PC-9 (cell line): Measurements from ENCODE around the gene SERPINE1. TPM values are rescaled to one million over a fixed set of nuclear protein-coding genes. Genes with fewer than 3 reads are reported as not detected.
A peak's percentile ranks its signal among the peaks of the same experiment; 100 is the strongest.

Experiments used
- BruUV-seq: library from RNA; stranded (reverse); fragments of 400-500 nt; replicated peaks from 2 replicates; lab custom pipeline; 2021; lab: Mats Ljungman, UMichigan
- CTCF ChIA-PET: fragments of 300-600 bp; sonication (Branson Sonifier 250); formaldehyde crosslinking; loops from one replicate; lab custom pipeline; 2022; ENCODE audit warnings: antibody characterized with exemption; lab: Charles Lee
- POLR2A ChIA-PET: fragments of 300-600 bp; sonication (Branson Sonifier 250); formaldehyde crosslinking; loops from one replicate; lab custom pipeline; 2022; ENCODE audit warnings: antibody characterized with exemption; ENCODE audit not compliant: unreplicated experiment; lab: Charles Lee
- DNase-seq, 2 experiments: peaks; one replicate each; pipeline versions ENCODE4 v3.0.0 to v3.0.0-alpha.2; 2015 to 2022; ENCODE audit warnings: mixed read lengths in 1 of 2
- H2AFZ ChIP-seq: fragments of 200-600 bp; sonication (generic); 2 replicates; pipeline ENCODE4 v1.8.1; 2017; ENCODE audit warnings: antibody characterized with exemption
- H3F3A ChIP-seq: fragments of 200-600 bp; sonication (generic); 2 replicates; pipeline ENCODE4 v1.8.1; 2017; ENCODE audit warnings: antibody characterized with exemption, mild to moderate bottlenecking, low read depth; ENCODE audit not compliant: insufficient read depth
- H3K27ac ChIP-seq: fragments of 200-600 bp; sonication (generic); 2 replicates; pipeline ENCODE4 v1.6.1; 2016; ENCODE audit warnings: mixed run types
- H3K27me3 ChIP-seq: fragments of 200-600 bp; sonication (generic); 2 replicates; pipeline ENCODE4 v1.6.1; 2016; ENCODE audit warnings: low read depth, mixed run types; ENCODE audit not compliant: insufficient read depth
- H3K36me3 ChIP-seq: fragments of 200-600 bp; sonication (generic); 2 replicates; pipeline ENCODE4 v1.6.1; 2016; ENCODE audit warnings: low read depth, mixed run types
- H3K4me1 ChIP-seq: fragments of 200-600 bp; sonication (generic); replicated peaks from 2 replicates; pipeline ENCODE4 v1.6.1; 2016; ENCODE audit warnings: mixed run types; ENCODE audit not compliant: insufficient read depth
- H3K4me2 ChIP-seq: fragments of 200-600 bp; sonication (generic); 2 replicates; pipeline ENCODE4 v1.6.1; 2017; ENCODE audit warnings: mixed run types
- H3K4me3 ChIP-seq: fragments of 200-600 bp; sonication (generic); 2 replicates; pipeline ENCODE4 v1.6.1; 2016; ENCODE audit warnings: mixed run types
- H3K79me2 ChIP-seq: fragments of 200-600 bp; sonication (generic); 2 replicates; pipeline ENCODE4 v1.6.1; 2017; ENCODE audit warnings: low read depth, mixed run types
- H3K9me2 ChIP-seq: fragments of 200-600 bp; sonication (generic); 2 replicates; pipeline ENCODE4 v1.8.1; 2017; ENCODE audit warnings: mild to moderate bottlenecking; ENCODE audit not compliant: insufficient read depth
- H3K9me3 ChIP-seq: fragments of 200-600 bp; sonication (generic); 2 replicates; pipeline ENCODE4 v1.8.1; 2016; ENCODE audit warnings: low read depth; ENCODE audit not compliant: insufficient read depth
- H4K20me1 ChIP-seq: fragments of 200-600 bp; sonication (generic); 2 replicates; pipeline ENCODE4 v1.8.1; 2017; ENCODE audit not compliant: insufficient read depth
- EZH2 ChIP-seq: fragments of 200-600 bp; sonication (generic); IDR thresholded peaks from 2 replicates; pipeline ENCODE4 v1.8.0; 2017; ENCODE audit warnings: antibody characterized with exemption, low read depth
- intact Hi-C: fragments of 100-400 bp; cut with micrococcal nuclease; formaldehyde crosslinking; loops from one replicate; pipeline ENCODE4 v1.10.0; 2022; ENCODE audit not compliant: unreplicated experiment
- total RNA-seq: library from RNA; stranded (reverse); gene quantifications from 2 replicates; pipeline ENCODE4 v1.2.3, GENCODE V29; 2021
- TF ChIP-seq, protein P1 (sequence below): fragments of 200-600 bp; sonication (generic); conservative IDR thresholded peaks from 2 replicates; pipeline ENCODE4 v1.6.1; 2017; ENCODE audit warnings: mixed run types, antibody characterized with exemption, mild to moderate bottlenecking, moderate library complexity

The SERPINE1 gene
- total RNA-seq, 1 experiment from 2014 or later = 36.2 TPM

DNA sequence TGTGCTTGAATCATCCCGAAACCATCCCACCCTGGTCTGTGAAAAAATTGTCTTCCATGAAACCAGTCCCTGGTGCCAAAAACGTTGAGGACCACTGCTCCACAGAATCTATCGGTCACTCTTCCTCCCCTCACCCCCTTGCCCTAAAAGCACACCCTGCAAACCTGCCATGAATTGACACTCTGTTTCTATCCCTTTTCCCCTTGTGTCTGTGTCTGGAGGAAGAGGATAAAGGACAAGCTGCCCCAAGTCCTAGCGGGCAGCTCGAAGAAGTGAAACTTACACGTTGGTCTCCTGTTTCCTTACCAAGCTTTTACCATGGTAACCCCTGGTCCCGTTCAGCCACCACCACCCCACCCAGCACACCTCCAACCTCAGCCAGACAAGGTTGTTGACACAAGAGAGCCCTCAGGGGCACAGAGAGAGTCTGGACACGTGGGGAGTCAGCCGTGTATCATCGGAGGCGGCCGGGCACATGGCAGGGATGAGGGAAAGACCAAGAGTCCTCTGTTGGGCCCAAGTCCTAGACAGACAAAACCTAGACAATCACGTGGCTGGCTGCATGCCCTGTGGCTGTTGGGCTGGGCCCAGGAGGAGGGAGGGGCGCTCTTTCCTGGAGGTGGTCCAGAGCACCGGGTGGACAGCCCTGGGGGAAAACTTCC, 784 bp upstream of the SERPINE1 start:
- Histone ChIP-seq H3K27ac (peak overlapping the region; percentile 99), H3F3A (peaks cover 70% of the 10 kb centered on the region), H3K36me3 (no peaks in the 10 kb centered on the region), H3K79me2 (peaks cover 15% of the 10 kb centered on the region; the same call in 1 of the 2 replicates), H3K4me3 (no peak overlapping the region), H3K9me2 (no peaks in the 10 kb centered on the region), H3K9me3 (no peaks in the 10 kb centered on the region), H3K4me1 (peaks cover 78% of the 10 kb centered on the region), H3K27me3 (no peaks in the 10 kb centered on the region), H4K20me1 (no peaks in the 10 kb centered on the region), H3K4me2 (peak overlapping the region; percentile 92), H2AFZ (peak overlapping the region; percentile 62; the same call in 1 of the 2 replicates)
- ChIA-PET POLR2A (interaction anchor here (0.6 to 1.9 kb wide), 12 partner anchors 9 to 273 kb away, joined by 3 to 22 read pairs (median 4); no protein-coding TSS in a partner anchor), CTCF (interaction anchor here (0.6 to 1.9 kb wide), 5 partner anchors 10 to 31 kb away, joined by 4 to 17 read pairs (median 5); no protein-coding TSS in a partner anchor)
- TF ChIP-seq, protein P1, sequence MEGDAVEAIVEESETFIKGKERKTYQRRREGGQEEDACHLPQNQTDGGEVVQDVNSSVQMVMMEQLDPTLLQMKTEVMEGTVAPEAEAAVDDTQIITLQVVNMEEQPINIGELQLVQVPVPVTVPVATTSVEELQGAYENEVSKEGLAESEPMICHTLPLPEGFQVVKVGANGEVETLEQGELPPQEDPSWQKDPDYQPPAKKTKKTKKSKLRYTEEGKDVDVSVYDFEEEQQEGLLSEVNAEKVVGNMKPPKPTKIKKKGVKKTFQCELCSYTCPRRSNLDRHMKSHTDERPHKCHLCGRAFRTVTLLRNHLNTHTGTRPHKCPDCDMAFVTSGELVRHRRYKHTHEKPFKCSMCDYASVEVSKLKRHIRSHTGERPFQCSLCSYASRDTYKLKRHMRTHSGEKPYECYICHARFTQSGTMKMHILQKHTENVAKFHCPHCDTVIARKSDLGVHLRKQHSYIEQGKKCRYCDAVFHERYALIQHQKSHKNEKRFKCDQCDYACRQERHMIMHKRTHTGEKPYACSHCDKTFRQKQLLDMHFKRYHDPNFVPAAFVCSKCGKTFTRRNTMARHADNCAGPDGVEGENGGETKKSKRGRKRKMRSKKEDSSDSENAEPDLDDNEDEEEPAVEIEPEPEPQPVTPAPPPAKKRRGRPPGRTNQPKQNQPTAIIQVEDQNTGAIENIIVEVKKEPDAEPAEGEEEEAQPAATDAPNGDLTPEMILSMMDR = no peak; the same call in 1 of the 2 replicates
- TF ChIP-seq EZH2 = no peak
- DNase-seq = peak; percentile 88 to 94
- intact Hi-C loops = loop anchor here (1.0 kb wide), 3 partner anchors 8 to 41 kb away; partner anchors contain the start of gene TRIM56
- BruUV-seq = no TSS peak

DNA sequence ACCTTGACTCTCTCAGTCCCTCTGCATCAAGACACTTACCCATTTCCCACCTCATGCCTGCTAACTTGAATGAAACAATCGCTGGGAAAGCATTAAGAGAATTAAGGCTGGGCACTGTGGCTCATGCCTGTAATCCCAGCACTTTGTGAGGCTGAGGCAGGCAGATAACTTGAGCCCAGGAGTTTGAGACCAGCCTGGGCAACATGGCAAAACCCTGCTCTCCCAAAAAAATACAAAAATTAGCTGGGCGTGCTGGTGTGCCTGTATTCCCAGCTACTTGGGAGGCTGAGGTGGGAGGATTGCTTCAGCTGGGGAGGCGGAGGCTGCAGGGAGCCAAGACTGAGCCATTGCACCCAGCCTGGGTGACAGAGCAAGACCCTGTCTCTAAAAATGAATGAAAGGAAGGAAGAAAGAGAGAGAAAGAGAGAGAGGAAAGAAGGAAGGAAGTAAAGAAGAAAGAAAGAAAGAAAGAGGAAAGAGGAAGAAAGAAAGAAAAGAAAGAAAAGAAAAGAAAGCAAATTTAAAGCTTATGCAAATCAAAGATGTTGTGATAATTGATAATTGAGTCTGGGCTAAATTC, 646 bp downstream of the SERPINE1 start:
- Histone ChIP-seq H3K27me3 (no peaks in the 10 kb centered on the region), H4K20me1 (no peaks in the 10 kb centered on the region), H2AFZ (no peak overlapping the region), H3K4me1 (peaks cover 64% of the 10 kb centered on the region), H3F3A (peaks cover 57% of the 10 kb centered on the region), H3K9me3 (no peaks in the 10 kb centered on the region), H3K79me2 (peaks cover 15% of the 10 kb centered on the region; the same call in 1 of the 2 replicates), H3K36me3 (no peaks in the 10 kb centered on the region), H3K4me3 (peak overlapping the region; percentile 45; the same call in 1 of the 2 replicates), H3K27ac (peak overlapping the region; percentile 99), H3K4me2 (peak overlapping the region; percentile 92), H3K9me2 (no peaks in the 10 kb centered on the region)
- TSS peak; percentile 69 for BruUV-seq
- intact Hi-C loops = no loop called here
- POLR2A ChIA-PET = interaction anchor here (0.7 to 1.9 kb wide), 4 partner anchors 17 to 90 kb away, joined by 3 to 22 read pairs (median 4); partner anchors contain the start of gene ZNHIT1
- CTCF ChIA-PET = interaction anchor here (0.9 to 1.9 kb wide), 4 partner anchors 11 to 125 kb away, joined by 3 to 17 read pairs (median 4); no protein-coding TSS in a partner anchor
- TF ChIP-seq, protein P1 = no peak
- no peak for TF ChIP-seq EZH2
- DNase-seq = no peak

DNA sequence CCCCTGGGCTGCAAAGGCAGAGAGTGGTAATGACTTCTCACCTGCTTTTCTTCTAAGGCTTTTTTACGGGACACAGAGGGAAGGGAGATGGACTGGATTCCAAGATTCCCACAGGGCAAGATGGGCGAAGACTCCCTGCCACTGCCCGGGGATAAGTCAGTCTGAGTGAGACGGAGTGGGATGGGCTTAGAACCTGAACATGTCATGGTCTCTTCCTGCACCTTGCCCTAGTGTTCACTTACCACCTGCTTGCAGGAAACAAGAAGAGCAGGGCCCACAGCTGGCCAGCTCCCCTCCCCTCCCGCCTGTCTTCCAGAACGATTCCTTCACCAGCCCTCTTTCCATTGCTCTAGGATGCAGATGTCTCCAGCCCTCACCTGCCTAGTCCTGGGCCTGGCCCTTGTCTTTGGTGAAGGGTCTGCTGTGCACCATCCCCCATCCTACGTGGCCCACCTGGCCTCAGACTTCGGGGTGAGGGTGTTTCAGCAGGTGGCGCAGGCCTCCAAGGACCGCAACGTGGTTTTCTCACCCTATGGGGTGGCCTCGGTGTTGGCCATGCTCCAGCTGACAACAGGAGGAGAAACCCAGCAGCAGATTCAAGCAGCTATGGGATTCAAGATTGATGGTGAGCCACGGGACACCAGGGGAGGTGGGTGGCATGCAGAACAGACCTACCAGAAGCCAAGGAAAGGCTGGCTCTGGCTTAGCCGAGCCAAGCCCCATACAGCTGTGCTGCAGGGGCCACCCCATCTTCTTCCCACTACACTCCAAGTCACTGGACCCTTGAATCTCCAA, 1.3 kb downstream of the SERPINE1 start:
- Histone ChIP-seq H3K4me3 (peak overlapping the region; percentile 45; the same call in 1 of the 2 replicates), H3K9me2 (no peaks in the 10 kb centered on the region), H3F3A (peaks cover 50% of the 10 kb centered on the region), H2AFZ (no peak overlapping the region), H3K27me3 (no peaks in the 10 kb centered on the region), H3K4me1 (peaks cover 57% of the 10 kb centered on the region), H3K79me2 (peaks cover 9% of the 10 kb centered on the region; the same call in 1 of the 2 replicates), H3K9me3 (no peaks in the 10 kb centered on the region), H4K20me1 (no peaks in the 10 kb centered on the region), H3K36me3 (no peaks in the 10 kb centered on the region), H3K27ac (peak overlapping the region; percentile 99; the same call in 1 of the 2 replicates), H3K4me2 (peak overlapping the region; percentile 92)
- TF ChIP-seq, protein P1 = no peak
- TF ChIP-seq EZH2 = no peak
- POLR2A ChIA-PET = interaction anchor here (0.7 to 1.2 kb wide), 2 partner anchors 18 to 25 kb away, joined by 3 to 4 read pairs; no protein-coding TSS in a partner anchor
- peak; percentile 61 to 72 for DNase-seq
- CTCF ChIA-PET = interaction anchor here (0.9 to 1.0 kb wide), 3 partner anchors 10 to 124 kb away, joined by 3 to 4 read pairs (median 3); no protein-coding TSS in a partner anchor
- BruUV-seq = no TSS peak
- intact Hi-C loops = no loop called here
